Mononuclear cell (primary cell): ENCODE data around the gene ZNF76. TPM values are rescaled to one million over a fixed set of nuclear protein-coding genes. Genes with fewer than 3 reads are reported as not detected.

Experiments used
- H3K27me3 ChIP-seq: 2 replicates; pipeline ENCODE4 v1.6.0; 2011; ENCODE audit warnings: low read length, control low read depth; ENCODE audit not compliant: insufficient read depth
- H3K4me1 ChIP-seq: 2 replicates; pipeline ENCODE4 v1.5.1; 2011; ENCODE audit warnings: mild to moderate bottlenecking, low read length, control low read depth; ENCODE audit not compliant: insufficient read depth
- H3K4me3 ChIP-seq: 2 replicates; pipeline ENCODE4 v1.5.1; 2011; ENCODE audit warnings: mild to moderate bottlenecking, low read length, moderate library complexity
- H3K9me3 ChIP-seq: 2 replicates; pipeline ENCODE4 v1.5.1; 2011; ENCODE audit warnings: low read depth, mild to moderate bottlenecking, control low read depth, low read length
- total RNA-seq: library from RNA; depleted of rRNA; stranded (reverse); fragments of >200 nt; gene quantifications from one replicate; pipeline ENCODE4 v1.2.3, GENCODE V29; 2012

ZNF76 gene
- total RNA-seq, 1 donor = 23.4 TPM

GRCh38 chr6:35342258-35343091 lies 82.9 kb downstream of the ZNF76 start, which contains the start of gene PPARD:
Gene PPARD (plus strand): TSS chr6:35342558. CDS start chr6:35411088, 68,530 bp downstream.
- no peaks in the 10 kb centered on the region for H3K27me3 ChIP-seq
- H3K4me1 ChIP-seq = peaks cover 40% of the 10 kb centered on the region
- H3K9me3 ChIP-seq = no peaks in the 10 kb centered on the region
- H3K4me3 ChIP-seq = peak within 1 kb of the TSS; percentile 80

- Histone ChIP-seq H3K27me3 (no peaks in the 10 kb centered on the region), H3K4me1 (peaks cover 47% of the 10 kb centered on the region), H3K4me3 (peak overlapping the region; percentile 80), H3K9me3 (no peaks in the 10 kb centered on the region)
Observed at GRCh38 chr6:35343092-35343834, 83.7 kb downstream of the ZNF76 start.

- Histone ChIP-seq H3K4me1 (peaks cover 55% of the 10 kb centered on the region), H3K27me3 (no peaks in the 10 kb centered on the region), H3K9me3 (no peaks in the 10 kb centered on the region), H3K4me3 (peak overlapping the region; percentile 80)
Observed at GRCh38 chr6:35343835-35344550, 84.5 kb downstream of the ZNF76 start.

Other genes starting within 250 kb of the ZNF76 start
- gene TCP11, start 118.4 kb upstream of the ZNF76 start, total RNA-seq = not detected
- not detected for gene SCUBE3, start 45.8 kb upstream of the ZNF76 start, total RNA-seq
- 80.1 TPM for gene DEF6, start 38.1 kb downstream of the ZNF76 start, total RNA-seq
- gene PPARD, start 82.8 kb downstream of the ZNF76 start, total RNA-seq = 8.1 TPM
- 1.4 TPM for gene FANCE, start 192.6 kb downstream of the ZNF76 start, total RNA-seq
- 1,708 TPM for gene RPL10A, start 208.7 kb downstream of the ZNF76 start, total RNA-seq
- not detected for gene TEAD3, start 237.3 kb downstream of the ZNF76 start, total RNA-seq